Hepatocyte (in vitro differentiated cells): ENCODE results near the gene ACSS3.

Experiments used
- CTCF ChIP-seq: fragments of 200-600 bp; sonication (generic); IDR thresholded peaks from 2 replicates; pipeline ENCODE4 v1.5.1; 2016; ENCODE audit warnings: antibody characterized with exemption, mild to moderate bottlenecking; ENCODE audit not compliant: poor library complexity
- EZH2phosphoT487 ChIP-seq: fragments of 200-600 bp; sonication (generic); IDR thresholded peaks from one replicate; pipeline ENCODE4 v1.6.1; 2018; ENCODE audit warnings: antibody characterized with exemption, mild to moderate bottlenecking, low read depth, moderate library complexity; ENCODE audit not compliant: unreplicated experiment, severe bottlenecking

DNA sequence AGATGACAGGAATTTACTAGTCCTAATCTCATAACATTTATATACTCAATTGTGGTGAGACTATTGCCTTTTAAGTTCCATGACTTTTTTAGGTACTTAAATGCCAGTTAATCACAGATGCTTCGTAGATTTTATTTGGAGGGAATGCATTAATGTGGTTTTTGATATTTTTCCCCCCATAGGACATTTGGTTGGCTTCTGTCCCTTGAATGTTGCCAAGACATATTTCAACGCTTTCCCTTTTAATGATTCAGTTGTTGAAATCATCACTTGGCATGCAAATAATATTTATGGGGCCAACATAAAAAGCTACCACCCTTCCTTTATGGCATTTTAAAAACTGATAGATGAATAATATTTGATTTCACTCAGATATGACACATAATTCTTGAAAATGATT is 172.1 kb downstream of the ACSS3 start:
- TF ChIP-seq CTCF (no peak), EZH2phosphoT487 (no peak)
